Measurements from ENCODE around the gene PDZD7.

PDZD7 gene

GRCh38 chr10:101031128-101031795 is at the start of gene PDZD7, which contains the start of gene SFXN3:
TSS of gene PDZD7 (minus strand) at chr10:101031129. CDS start at chr10:101030219, 910 bp downstream.
TSS of gene SFXN3 (plus strand) at chr10:101031234. CDS start at chr10:101034695, 3,461 bp downstream.
- DNase-seq (ENCODE audit: low read depth), result peak; percentile 94

- no peak for DNase-seq (ENCODE audit: low read depth)
Measured at GRCh38 chr10:101079874-101080273, 48.9 kb upstream of the PDZD7 start.

GRCh38 chr10:101076630-101077029 is 45.7 kb upstream of the PDZD7 start:
- DNase-seq (ENCODE audit: low read depth), result no peak

- no peak for DNase-seq (ENCODE audit: low read depth)
Measured at GRCh38 chr10:101075775-101076174, 44.8 kb upstream of the PDZD7 start.

- no peak for DNase-seq (ENCODE audit: low read depth)
Measured at GRCh38 chr10:101073631-101074030, 42.7 kb upstream of the PDZD7 start.

GRCh38 chr10:101072923-101073322 is 42.0 kb upstream of the PDZD7 start:
- no peak for DNase-seq (ENCODE audit: low read depth)

- no peak for DNase-seq (ENCODE audit: low read depth)
Measured at GRCh38 chr10:101071885-101072433, 41.0 kb upstream of the PDZD7 start.

- DNase-seq (ENCODE audit: low read depth), result no peak
Measured at GRCh38 chr10:101071267-101071884, 40.4 kb upstream of the PDZD7 start.

- no peak for DNase-seq (ENCODE audit: low read depth)
Measured at GRCh38 chr10:101070098-101070497, 39.2 kb upstream of the PDZD7 start.

- DNase-seq (ENCODE audit: low read depth), result no peak
Measured at GRCh38 chr10:101069441-101069840, 38.5 kb upstream of the PDZD7 start.

GRCh38 chr10:101067356-101068083 is 36.6 kb upstream of the PDZD7 start:
- DNase-seq (ENCODE audit: low read depth), result peak; percentile 63

GRCh38 chr10:101066896-101067355 is 36.0 kb upstream of the PDZD7 start:
- no peak for DNase-seq (ENCODE audit: low read depth)

- DNase-seq (ENCODE audit: low read depth), result peak; percentile 18
Measured at GRCh38 chr10:101066146-101066895, 35.4 kb upstream of the PDZD7 start.

- no peak for DNase-seq (ENCODE audit: low read depth)
Measured at GRCh38 chr10:101065481-101066145, 34.7 kb upstream of the PDZD7 start.

GRCh38 chr10:101064415-101065030 is 33.6 kb upstream of the PDZD7 start:
- no peak for DNase-seq (ENCODE audit: low read depth)

- no peak for DNase-seq (ENCODE audit: low read depth)
Measured at GRCh38 chr10:101063548-101064414, 32.9 kb upstream of the PDZD7 start.

GRCh38 chr10:101063050-101063525 is 32.2 kb upstream of the PDZD7 start:
- DNase-seq (ENCODE audit: low read depth), result no peak

GRCh38 chr10:101062232-101063049 is 31.5 kb upstream of the PDZD7 start:
- DNase-seq (ENCODE audit: low read depth), result peak; percentile 17

All from activated gamma-delta T cell treated with anti-CD3 and anti-CD28 coated beads, Interleukin-2, amount 50 U/mL, for 16 hours (primary cell).